GM23248 (cell line): ENCODE data around the gene DIP2C. TPM values are rescaled to one million over a fixed set of nuclear protein-coding genes. Genes with fewer than 3 reads are reported as not detected.

ENCODE experiments used
- DNase-seq: peaks from one replicate; pipeline ENCODE4 v3.0.0-alpha.2; 2015
- H2AFZ ChIP-seq: fragments of 200-600 bp; sonication (generic); 2 replicates; pipeline ENCODE4 v1.6.1; 2016; ENCODE audit warnings: antibody characterized with exemption
- H3F3A ChIP-seq: fragments of 200-600 bp; sonication (generic); 2 replicates; pipeline ENCODE4 v1.6.1; 2016; ENCODE audit warnings: mild to moderate bottlenecking, antibody characterized with exemption, mixed run types; ENCODE audit not compliant: insufficient read depth
- H3K27ac ChIP-seq: fragments of 200-600 bp; sonication (generic); 2 replicates; pipeline ENCODE4 v1.5.1; 2016; ENCODE audit warnings: mild to moderate bottlenecking
- H3K27me3 ChIP-seq: fragments of 200-600 bp; sonication (generic); replicated peaks from 2 replicates; pipeline ENCODE4 v1.6.1; 2016; ENCODE audit warnings: mild to moderate bottlenecking; ENCODE audit not compliant: insufficient read depth
- H3K36me3 ChIP-seq: fragments of 200-600 bp; sonication (generic); 2 replicates; pipeline ENCODE4 v1.6.1; 2016; ENCODE audit warnings: low read depth, mild to moderate bottlenecking
- H3K4me1 ChIP-seq: fragments of 200-600 bp; sonication (generic); 2 replicates; pipeline ENCODE4 v1.6.1; 2016; ENCODE audit warnings: mild to moderate bottlenecking; ENCODE audit not compliant: insufficient read depth
- H3K4me2 ChIP-seq: fragments of 200-600 bp; sonication (generic); one replicate; pipeline ENCODE4 v1.6.1; 2016; ENCODE audit warnings: mild to moderate bottlenecking; ENCODE audit not compliant: unreplicated experiment
- H3K4me3 ChIP-seq: fragments of 200-600 bp; sonication (generic); 2 replicates; pipeline ENCODE4 v1.5.1; 2016; ENCODE audit warnings: mild to moderate bottlenecking
- H3K79me2 ChIP-seq: fragments of 200-600 bp; sonication (generic); 2 replicates; pipeline ENCODE4 v1.6.1; 2016; ENCODE audit warnings: mild to moderate bottlenecking; ENCODE audit not compliant: insufficient read depth
- H3K9ac ChIP-seq: fragments of 200-600 bp; sonication (generic); 2 replicates; pipeline ENCODE4 v1.6.1; 2016; ENCODE audit warnings: mild to moderate bottlenecking
- H3K9me2 ChIP-seq: fragments of 200-600 bp; sonication (generic); 2 replicates; pipeline ENCODE4 v1.6.1; 2016; ENCODE audit warnings: mixed run types, mild to moderate bottlenecking, moderate library complexity; ENCODE audit not compliant: insufficient read depth
- H3K9me3 ChIP-seq: fragments of 200-600 bp; sonication (generic); one replicate; pipeline ENCODE4 v1.6.1; 2017; ENCODE audit warnings: low read depth
- H4K20me1 ChIP-seq: fragments of 200-600 bp; sonication (generic); 2 replicates; pipeline ENCODE4 v1.6.0; 2016; ENCODE audit not compliant: insufficient read depth
- EZH2 ChIP-seq: fragments of 200-600 bp; sonication (generic); IDR thresholded peaks from 2 replicates; pipeline ENCODE4 v1.6.1; 2018; ENCODE audit warnings: antibody characterized with exemption, mild to moderate bottlenecking; ENCODE audit not compliant: insufficient read depth, poor library complexity, severe bottlenecking
- EZH2phosphoT487 ChIP-seq: fragments of 200-600 bp; sonication (generic); IDR thresholded peaks from 2 replicates; pipeline ENCODE4 v1.6.1; 2018; ENCODE audit warnings: antibody characterized with exemption, moderate library complexity, mild to moderate bottlenecking, low read depth; ENCODE audit not compliant: insufficient read depth
- WGBS, 2 experiments: methylation state at CpG; one replicate each; pipeline ENCODE4 v1.1.6; 2015 to 2017; ENCODE audit warnings: low lambda C conversion rate in 2 of 2, low coverage in 1 of 2; ENCODE audit errors: missing lambda C conversion rate in 2 of 2; 5-methylcytosine and 5-hydroxymethylcytosine counted together
- in situ Hi-C: fragments of 300-500 bp; cut with MboI; formaldehyde crosslinking; loops from 2 replicates; pipeline ENCODE4 v1.15.0; 2020
- polyA plus RNA-seq: library from polyadenylated mRNA; unstranded; fragments of >200 nt; fragmentation: Nextera tagmentation; extraction: Ambion mirVana; gene quantifications from 2 replicates; pipeline ENCODE4 v1.2.1, GENCODE V29; 2016
- total RNA-seq: library from RNA; depleted of rRNA; stranded (reverse); fragments of >200 nt; shearing (Covaris generic); gene quantifications from 2 replicates; pipeline ENCODE4 v1.2.3, GENCODE V29; 2014

DIP2C gene
- total and polyA plus RNA-seq, 2 experiments from 2014 or later = 12.0 to 13.1 TPM

- in situ Hi-C loops = no loop called here
- WGBS, 2 experiments = 94 to 96% methylated on average over 19 of the region's 19 CpGs
- H4K20me1 ChIP-seq = no peaks in the 10 kb centered on the region; the same call in 1 of the 2 replicates
Measured at GRCh38 chr10:636769-637168, 52.7 kb downstream of the DIP2C start.

GRCh38 chr10:636016-636730 is 53.3 kb downstream of the DIP2C start:
- WGBS, 2 experiments = 89 to 91% methylated on average over 24 to 25 of the region's 25 CpGs
- H3K9me2 ChIP-seq = no peaks in the 10 kb centered on the region
- no peak for TF ChIP-seq EZH2phosphoT487
- no peak for TF ChIP-seq EZH2
- no peaks in the 10 kb centered on the region for H3K9me3 ChIP-seq
- DNase-seq = no peak
- H3K4me1 ChIP-seq = no peaks in the 10 kb centered on the region
- no peak overlapping the region for H3K4me3 ChIP-seq
- H3K9ac ChIP-seq = no peak overlapping the region
- no peaks in the 10 kb centered on the region for H3K36me3 ChIP-seq
- no peak overlapping the region for H3K27ac ChIP-seq
- no peak overlapping the region for H3K4me2 ChIP-seq
- H4K20me1 ChIP-seq = no peaks in the 10 kb centered on the region; the same call in 1 of the 2 replicates
- in situ Hi-C loops = no loop called here
- H3K79me2 ChIP-seq = peaks cover 94% of the 10 kb centered on the region
- H3F3A ChIP-seq = no peaks in the 10 kb centered on the region
- H2AFZ ChIP-seq = no peak overlapping the region
- no peaks in the 10 kb centered on the region for H3K27me3 ChIP-seq

More at GRCh38 chr10:636769-637168, 52.7 kb downstream of the DIP2C start:
- Histone ChIP-seq H3K9ac (no peak overlapping the region), H3K4me1 (no peaks in the 10 kb centered on the region), H3K27ac (no peak overlapping the region), H3K9me3 (no peaks in the 10 kb centered on the region), H3K9me2 (no peaks in the 10 kb centered on the region), H3K36me3 (no peaks in the 10 kb centered on the region), H3K4me3 (no peak overlapping the region), H3K79me2 (peaks cover 94% of the 10 kb centered on the region), H2AFZ (no peak overlapping the region), H3F3A (no peaks in the 10 kb centered on the region), H3K27me3 (no peaks in the 10 kb centered on the region), H3K4me2 (no peak overlapping the region)
- TF ChIP-seq EZH2 (no peak), EZH2phosphoT487 (no peak)
- no peak for DNase-seq

GRCh38 chr10:635088-635861 is 54.2 kb downstream of the DIP2C start:
- 83 to 90% methylated on average over 21 to 25 of the region's 25 CpGs for WGBS, 2 experiments
- Histone ChIP-seq H3K9ac (no peak overlapping the region), H3K27me3 (no peaks in the 10 kb centered on the region), H3K4me2 (no peak overlapping the region), H4K20me1 (no peaks in the 10 kb centered on the region; the same call in 1 of the 2 replicates), H3K36me3 (no peaks in the 10 kb centered on the region; the same call in 1 of the 2 replicates), H2AFZ (no peak overlapping the region), H3F3A (no peaks in the 10 kb centered on the region), H3K9me2 (no peaks in the 10 kb centered on the region), H3K9me3 (no peaks in the 10 kb centered on the region), H3K4me1 (no peaks in the 10 kb centered on the region), H3K27ac (no peak overlapping the region), H3K79me2 (peaks cover 94% of the 10 kb centered on the region), H3K4me3 (no peak overlapping the region)
- in situ Hi-C loops = no loop called here
- no peak for DNase-seq
- TF ChIP-seq EZH2 (no peak), EZH2phosphoT487 (no peak)

DNA sequence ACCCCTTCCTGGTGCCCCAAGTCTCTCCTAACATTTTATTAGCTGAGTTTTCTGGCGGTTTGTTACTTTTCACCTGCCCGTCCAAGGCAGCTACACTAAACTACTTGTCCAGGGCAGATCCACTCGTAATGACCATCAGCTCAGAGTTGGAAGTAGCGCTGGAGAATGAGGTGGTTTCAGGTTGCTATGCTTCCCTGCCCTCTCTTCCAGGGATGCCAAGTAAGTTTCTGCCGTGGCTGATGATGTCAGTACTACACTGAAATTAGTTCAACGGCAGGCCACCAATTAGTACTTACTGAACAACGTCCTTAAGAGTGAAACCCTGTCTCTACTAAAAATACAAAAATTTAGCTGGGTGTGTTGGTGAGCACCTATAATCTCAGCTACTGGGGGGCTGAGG is 55.2 kb downstream of the DIP2C start:
- Histone ChIP-seq H4K20me1 (no peaks in the 10 kb centered on the region; the same call in 1 of the 2 replicates), H3K4me2 (no peak overlapping the region), H3K9ac (no peak overlapping the region), H2AFZ (no peak overlapping the region), H3K9me2 (no peaks in the 10 kb centered on the region), H3K4me3 (no peak overlapping the region), H3K36me3 (no peaks in the 10 kb centered on the region; the same call in 1 of the 2 replicates), H3K27me3 (no peaks in the 10 kb centered on the region), H3K79me2 (peaks cover 94% of the 10 kb centered on the region), H3F3A (no peaks in the 10 kb centered on the region), H3K4me1 (no peaks in the 10 kb centered on the region), H3K9me3 (no peaks in the 10 kb centered on the region), H3K27ac (no peak overlapping the region)
- no peak for TF ChIP-seq EZH2
- no peak for TF ChIP-seq EZH2phosphoT487
- no peak for DNase-seq
- in situ Hi-C loops = no loop called here
- WGBS, 2 experiments = 57 to 58% methylated on average over 7 of the region's 7 CpGs
